Measurements from ENCODE around the gene BBX.

BBX gene

GRCh38 chr3:107854733-107855132 is 332.0 kb downstream of the BBX start:
- DNase-seq = no peak

GRCh38 chr3:107855710-107856109 is 332.9 kb downstream of the BBX start:
- no peak for DNase-seq

- no peak for DNase-seq
These were observed 335.1 kb downstream of the BBX start for GRCh38 chr3:107857854-107858253.

- DNase-seq = no peak
These were observed 336.1 kb downstream of the BBX start for GRCh38 chr3:107858876-107859275.

Data from NCI-H1105 treated with DMSO at 0.1 percent for 48 hours (cell line).